Measurements from ENCODE around the gene ZNF117.

ZNF117 gene

GRCh38 chr7:64997927-64998391 is 7.1 kb upstream of the ZNF117 start:
- TF ChIP-seq SIN3A (IDR thresholded peaks at IDR 0.05; ENCODE audit: borderline replicate concordance, insufficient read depth, low read length), result no peak
- TF ChIP-seq FOXP2 (optimal IDR thresholded peaks at IDR 0.05; ENCODE audit: borderline replicate concordance, extremely low read depth, extremely low read length, insufficient read depth), result no peak
- TF ChIP-seq POLR2AphosphoS5 (IDR thresholded peaks at IDR 0.05; ENCODE audit: low read depth, low read length), result no peak
- no peak for TF ChIP-seq REST (IDR thresholded peaks at IDR 0.05; ENCODE audit: insufficient read depth in 1 of 2, low read depth in 2 of 2, low read length in 2 of 2)
- TF ChIP-seq TAF1 (IDR thresholded peaks at IDR 0.05; ENCODE audit: borderline replicate concordance, insufficient read depth, low read length), result no peak

- TF ChIP-seq POLR2AphosphoS5 (IDR thresholded peaks at IDR 0.05; ENCODE audit: low read depth, low read length), result no peak
- no peak for TF ChIP-seq TAF1 (IDR thresholded peaks at IDR 0.05; ENCODE audit: borderline replicate concordance, insufficient read depth, low read length)
- TF ChIP-seq REST (IDR thresholded peaks at IDR 0.05; ENCODE audit: insufficient read depth in 1 of 2, low read depth in 2 of 2, low read length in 2 of 2), result no peak
- no peak for TF ChIP-seq SIN3A (IDR thresholded peaks at IDR 0.05; ENCODE audit: borderline replicate concordance, insufficient read depth, low read length)
- TF ChIP-seq FOXP2 (optimal IDR thresholded peaks at IDR 0.05; ENCODE audit: borderline replicate concordance, extremely low read depth, extremely low read length, insufficient read depth), result no peak
These were observed 6.5 kb upstream of the ZNF117 start for GRCh38 chr7:64997164-64997908.

- no peak for TF ChIP-seq SIN3A (IDR thresholded peaks at IDR 0.05; ENCODE audit: borderline replicate concordance, insufficient read depth, low read length)
These were observed 5.5 kb upstream of the ZNF117 start for GRCh38 chr7:64996305-64996704.

- TF ChIP-seq REST (IDR thresholded peaks at IDR 0.05; ENCODE audit: insufficient read depth in 1 of 2, low read depth in 2 of 2, low read length in 2 of 2) (no peak), TAF1 (IDR thresholded peaks at IDR 0.05; ENCODE audit: borderline replicate concordance, insufficient read depth, low read length) (no peak), POLR2AphosphoS5 (IDR thresholded peaks at IDR 0.05; ENCODE audit: low read depth, low read length) (no peak), FOXP2 (optimal IDR thresholded peaks at IDR 0.05; ENCODE audit: borderline replicate concordance, extremely low read depth, extremely low read length, insufficient read depth) (no peak), SIN3A (IDR thresholded peaks at IDR 0.05; ENCODE audit: borderline replicate concordance, insufficient read depth, low read length) (no peak)
These were observed 3.1 kb upstream of the ZNF117 start for GRCh38 chr7:64993901-64994300.

GRCh38 chr7:64992971-64993370 is 2.1 kb upstream of the ZNF117 start:
- TF ChIP-seq FOXP2 (optimal IDR thresholded peaks at IDR 0.05; ENCODE audit: borderline replicate concordance, extremely low read depth, extremely low read length, insufficient read depth) (no peak), TAF1 (IDR thresholded peaks at IDR 0.05; ENCODE audit: borderline replicate concordance, insufficient read depth, low read length) (no peak), POLR2AphosphoS5 (IDR thresholded peaks at IDR 0.05; ENCODE audit: low read depth, low read length) (no peak), REST (IDR thresholded peaks at IDR 0.05; ENCODE audit: insufficient read depth in 1 of 2, low read depth in 2 of 2, low read length in 2 of 2) (no peak), SIN3A (IDR thresholded peaks at IDR 0.05; ENCODE audit: borderline replicate concordance, insufficient read depth, low read length) (no peak)

All from PFSK-1 (cell line).